Activated CD4-positive, alpha-beta memory T cell treated with anti-CD3 and anti-CD28 coated beads, Interleukin-2, amount 10 ng/mL, durations not matched to agents 7 days and 5 days (primary cell): ENCODE data around the gene TMEM176B. TPM values are rescaled to one million over a fixed set of nuclear protein-coding genes. Genes with fewer than 3 reads are reported as not detected.

Experiments
- CTCF ChIA-PET: fragments of 350-600 bp; sonication (Branson Sonifier 250); formaldehyde crosslinking; loops from one replicate; lab custom pipeline; 2021; ENCODE audit warnings: antibody characterized with exemption, inconsistent platforms; lab: Charles Lee
- POLR2A ChIA-PET: fragments of 350-600 bp; sonication (Branson Sonifier 250); formaldehyde crosslinking; loops from one replicate; lab custom pipeline; 2021; ENCODE audit warnings: antibody characterized with exemption; lab: Charles Lee
- DNase-seq: peaks from one replicate; pipeline ENCODE4 v3.0.0-alpha.2; 2020
- H3K27ac Mint-ChIP-seq: one replicate; pipeline ENCODE4 v1.8.0; 2021; ENCODE audit warnings: mild to moderate bottlenecking, mixed read lengths
- H3K27me3 Mint-ChIP-seq: one replicate; pipeline ENCODE4 v1.8.0; 2021; ENCODE audit warnings: mixed read lengths
- H3K36me3 Mint-ChIP-seq: one replicate; pipeline ENCODE4 v1.8.0; 2021; ENCODE audit warnings: low read depth, mixed read lengths
- H3K4me1 Mint-ChIP-seq: one replicate; pipeline ENCODE4 v1.8.0; 2021; ENCODE audit warnings: mixed read lengths
- H3K4me3 Mint-ChIP-seq: one replicate; pipeline ENCODE4 v1.8.0; 2021; ENCODE audit warnings: mild to moderate bottlenecking, mixed read lengths
- H3K9me3 Mint-ChIP-seq: one replicate; pipeline ENCODE4 v1.8.0; 2021; ENCODE audit warnings: mixed read lengths
- total RNA-seq, 2 experiments: library from RNA; stranded (reverse); gene quantifications; one replicate each; pipeline ENCODE4 v1.2.3, GENCODE V29; 2021

The TMEM176B gene
- total RNA-seq, 2 experiments from 2014 or later, result not detected

- H3K9me3 Mint-ChIP-seq, result no peaks in the 10 kb centered on the region
- POLR2A ChIA-PET, result no interaction called here
- no peak overlapping the region for H3K4me3 Mint-ChIP-seq
- no peak for DNase-seq
- no peaks in the 10 kb centered on the region for H3K4me1 Mint-ChIP-seq
- CTCF ChIA-PET, result no interaction called here
- no peak overlapping the region for H3K27ac Mint-ChIP-seq
- H3K27me3 Mint-ChIP-seq, result peaks cover 54% of the 10 kb centered on the region
- no peaks in the 10 kb centered on the region for H3K36me3 Mint-ChIP-seq
Observed at GRCh38 chr7:150831851-150832250, 31.7 kb upstream of the TMEM176B start.

DNA sequence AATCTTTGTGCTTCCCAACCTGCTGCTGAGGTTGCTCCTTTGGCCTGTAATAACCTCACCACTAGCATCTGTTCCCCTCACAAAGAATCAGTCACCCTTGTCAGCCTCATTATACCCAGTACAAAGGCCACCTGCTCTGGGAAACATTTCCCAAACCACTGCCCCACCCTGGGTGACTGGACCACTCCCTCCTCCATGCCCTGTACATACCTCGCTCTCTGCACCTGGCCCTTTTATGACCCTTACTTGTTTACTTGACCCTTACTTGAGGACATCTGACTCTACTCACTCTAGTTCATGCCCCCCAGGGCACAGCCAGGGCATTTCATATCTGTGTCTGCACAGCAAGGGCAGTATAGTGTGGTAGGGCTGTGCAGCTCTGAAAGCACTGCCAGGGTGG, 30.8 kb upstream of the TMEM176B start:
- DNase-seq, result no peak
- CTCF ChIA-PET, result no interaction called here
- Mint-ChIP-seq H3K9me3 (no peaks in the 10 kb centered on the region), H3K4me1 (no peaks in the 10 kb centered on the region), H3K27me3 (peaks cover 59% of the 10 kb centered on the region), H3K27ac (no peak overlapping the region), H3K36me3 (no peaks in the 10 kb centered on the region), H3K4me3 (no peak overlapping the region)
- POLR2A ChIA-PET, result no interaction called here

DNA sequence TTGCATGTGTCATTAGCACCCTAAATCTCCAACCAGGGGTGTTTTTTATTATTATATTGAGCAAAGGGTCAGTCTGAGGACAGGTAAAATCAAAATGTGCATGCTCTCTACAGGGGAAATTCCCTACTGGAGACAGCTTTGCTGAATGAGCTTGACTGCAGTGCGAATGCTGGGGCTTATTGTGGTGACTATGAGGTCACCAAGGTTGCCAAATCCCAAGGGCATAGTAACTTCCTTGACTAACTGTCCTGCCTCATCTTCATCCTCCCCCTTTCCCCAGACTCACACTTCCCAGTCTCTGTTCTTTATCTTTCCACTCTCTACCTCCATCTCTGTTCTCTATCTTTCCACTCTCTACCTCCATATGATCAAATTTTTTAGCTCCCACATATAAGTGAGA, 29.3 kb upstream of the TMEM176B start:
- no peaks in the 10 kb centered on the region for H3K9me3 Mint-ChIP-seq
- no peak overlapping the region for H3K4me3 Mint-ChIP-seq
- H3K4me1 Mint-ChIP-seq, result no peaks in the 10 kb centered on the region
- peaks cover 57% of the 10 kb centered on the region for H3K27me3 Mint-ChIP-seq
- ChIA-PET CTCF (interaction anchor here (1.1 kb wide), 1 partner anchor 48 kb away, joined by 3 read pairs; no protein-coding TSS in a partner anchor), POLR2A (no interaction called here)
- H3K36me3 Mint-ChIP-seq, result no peaks in the 10 kb centered on the region
- H3K27ac Mint-ChIP-seq, result no peak overlapping the region
- DNase-seq, result no peak

DNA sequence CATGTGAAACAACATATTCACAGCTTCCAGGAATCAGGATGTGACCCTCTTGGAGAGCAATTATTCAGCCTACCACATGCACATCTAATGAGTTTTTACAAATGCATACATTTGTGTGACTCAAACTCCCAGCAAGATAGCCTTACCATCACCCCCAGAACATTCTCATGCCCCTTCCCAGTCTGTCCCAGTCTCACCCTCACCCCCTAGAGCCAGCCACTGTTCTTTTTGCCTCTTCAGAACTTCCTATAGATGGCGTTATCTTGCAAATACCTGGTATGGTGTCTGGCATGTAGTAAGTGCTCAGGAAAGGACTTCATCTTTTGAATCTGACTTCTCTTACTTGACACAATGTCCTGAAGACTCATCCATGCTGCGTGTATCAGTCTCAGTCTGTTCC, 28.2 kb upstream of the TMEM176B start:
- Mint-ChIP-seq H3K4me1 (no peaks in the 10 kb centered on the region), H3K4me3 (no peak overlapping the region), H3K36me3 (no peaks in the 10 kb centered on the region), H3K9me3 (no peaks in the 10 kb centered on the region), H3K27me3 (peaks cover 49% of the 10 kb centered on the region), H3K27ac (no peak overlapping the region)
- ChIA-PET CTCF (no interaction called here), POLR2A (no interaction called here)
- no peak for DNase-seq

DNA sequence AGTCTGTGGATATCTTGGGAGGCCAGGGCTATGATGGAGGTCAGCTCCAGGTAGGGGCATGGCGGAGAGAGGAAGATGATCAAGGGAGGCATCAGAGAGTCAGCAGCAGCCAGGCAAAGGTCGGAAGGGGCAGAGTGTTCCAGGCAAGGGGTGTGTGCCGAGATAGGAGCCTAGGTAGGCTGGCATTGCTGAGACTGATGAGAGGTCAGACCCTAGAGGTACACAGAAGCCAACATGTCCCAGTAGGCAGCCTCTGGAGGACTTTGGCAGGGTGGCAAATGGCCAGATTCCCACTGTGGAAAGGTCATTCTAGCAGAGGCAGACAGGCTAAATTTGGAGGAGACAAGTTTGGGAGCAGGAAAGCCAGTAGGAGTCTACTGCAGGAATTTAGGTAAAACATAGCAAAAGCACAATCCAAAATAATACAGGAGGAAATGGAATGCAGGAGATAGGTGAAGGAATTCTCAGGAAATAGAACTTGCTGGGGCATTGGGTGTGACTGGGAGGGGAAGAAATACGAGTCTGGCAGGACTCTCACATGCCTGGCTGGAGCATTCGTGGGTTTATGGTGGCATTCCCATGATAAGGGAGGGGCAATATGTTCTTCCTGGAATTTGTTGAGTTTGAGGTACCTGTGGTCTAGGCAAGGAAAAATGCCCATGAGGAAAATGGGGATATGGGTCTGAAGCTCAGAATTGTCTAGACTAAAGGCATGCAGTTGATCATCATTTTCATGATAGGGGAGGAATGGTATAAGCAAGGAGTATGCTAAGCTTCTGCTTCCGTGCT, 26.1 kb upstream of the TMEM176B start:
- H3K36me3 Mint-ChIP-seq, result no peaks in the 10 kb centered on the region
- H3K4me1 Mint-ChIP-seq, result no peaks in the 10 kb centered on the region
- no peaks in the 10 kb centered on the region for H3K9me3 Mint-ChIP-seq
- no peak overlapping the region for H3K4me3 Mint-ChIP-seq
- no peak for DNase-seq
- POLR2A ChIA-PET, result no interaction called here
- CTCF ChIA-PET, result no interaction called here
- no peak overlapping the region for H3K27ac Mint-ChIP-seq
- H3K27me3 Mint-ChIP-seq, result peaks cover 52% of the 10 kb centered on the region

DNA sequence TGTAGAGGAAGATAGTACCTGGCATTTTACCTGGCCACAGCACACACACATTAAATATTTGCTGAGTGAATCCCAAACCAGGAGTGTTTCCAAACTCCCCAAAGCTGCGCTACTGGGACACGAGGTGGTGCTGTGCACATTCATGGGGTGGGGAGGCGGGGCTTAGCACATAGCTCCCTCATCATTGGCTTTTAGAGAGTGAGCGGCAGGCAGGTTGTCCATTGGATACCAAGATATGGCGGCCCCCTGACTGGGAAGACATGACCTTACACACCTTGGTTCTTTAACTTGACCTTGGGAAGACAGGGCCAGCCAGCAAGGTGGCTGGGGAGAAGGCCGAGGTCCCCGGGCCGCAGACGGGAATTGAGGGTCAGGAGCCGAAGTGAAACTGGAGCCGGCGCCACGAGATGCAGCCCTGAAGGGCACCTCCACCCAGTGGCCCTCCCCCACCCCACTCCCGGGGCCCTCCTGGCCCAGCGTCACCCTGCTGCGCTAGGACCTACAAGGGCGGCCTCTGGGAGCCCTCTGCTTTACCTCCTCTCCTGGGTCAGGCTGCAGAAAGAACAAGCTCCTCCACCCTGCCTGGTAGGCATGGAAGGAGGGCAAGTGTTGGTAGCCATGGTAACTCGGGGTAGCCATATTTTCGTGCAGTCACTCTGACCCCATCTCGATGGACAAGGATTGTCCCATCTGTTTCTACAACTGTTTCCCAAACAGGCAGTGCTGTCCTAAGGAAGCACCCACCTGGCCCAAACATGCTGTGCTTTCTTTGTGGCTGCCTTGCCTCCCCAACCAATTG, 24.4 kb upstream of the TMEM176B start:
- peaks cover 49% of the 10 kb centered on the region for H3K27me3 Mint-ChIP-seq
- CTCF ChIA-PET, result interaction anchor here (0.8 kb wide), 1 partner anchor 52 kb away, joined by 3 read pairs; no protein-coding TSS in a partner anchor
- DNase-seq, result no peak
- H3K27ac Mint-ChIP-seq, result no peak overlapping the region
- H3K36me3 Mint-ChIP-seq, result no peaks in the 10 kb centered on the region
- POLR2A ChIA-PET, result no interaction called here
- H3K9me3 Mint-ChIP-seq, result no peaks in the 10 kb centered on the region
- no peaks in the 10 kb centered on the region for H3K4me1 Mint-ChIP-seq
- H3K4me3 Mint-ChIP-seq, result no peak overlapping the region

DNA sequence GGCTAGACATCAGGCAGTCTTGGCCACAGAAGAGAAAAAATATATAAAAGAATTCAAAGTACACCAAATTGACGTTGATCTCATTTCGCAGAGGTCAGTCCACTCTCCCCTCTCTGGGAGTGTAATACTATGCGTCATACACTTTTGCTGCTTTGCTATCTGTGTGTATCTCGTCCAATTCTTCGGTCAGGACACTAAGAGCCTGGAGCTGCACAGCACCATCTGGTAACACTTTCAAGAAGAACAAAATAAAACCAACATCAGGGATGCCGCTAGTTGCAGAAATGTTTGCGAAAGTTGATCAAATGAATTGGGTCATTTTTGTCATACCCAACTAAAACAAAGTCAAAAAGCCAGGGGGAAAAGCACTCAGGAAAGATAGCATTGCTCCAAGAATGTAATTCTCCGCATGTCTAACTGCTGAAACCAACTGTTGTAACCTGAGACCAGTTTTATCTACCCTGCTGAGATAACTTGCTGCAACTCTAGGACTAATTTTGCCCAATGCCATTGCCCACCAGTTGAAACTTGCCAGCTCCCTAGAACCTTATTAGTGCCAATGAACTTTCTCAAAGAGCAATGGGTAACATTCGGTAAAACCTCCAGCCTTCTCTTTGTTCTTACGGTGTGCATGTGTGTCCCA, 23.4 kb upstream of the TMEM176B start:
- Mint-ChIP-seq H3K27me3 (peaks cover 48% of the 10 kb centered on the region), H3K36me3 (no peaks in the 10 kb centered on the region), H3K4me3 (no peak overlapping the region), H3K27ac (no peak overlapping the region), H3K9me3 (no peaks in the 10 kb centered on the region), H3K4me1 (no peaks in the 10 kb centered on the region)
- no peak for DNase-seq
- ChIA-PET POLR2A (no interaction called here), CTCF (no interaction called here)

DNA sequence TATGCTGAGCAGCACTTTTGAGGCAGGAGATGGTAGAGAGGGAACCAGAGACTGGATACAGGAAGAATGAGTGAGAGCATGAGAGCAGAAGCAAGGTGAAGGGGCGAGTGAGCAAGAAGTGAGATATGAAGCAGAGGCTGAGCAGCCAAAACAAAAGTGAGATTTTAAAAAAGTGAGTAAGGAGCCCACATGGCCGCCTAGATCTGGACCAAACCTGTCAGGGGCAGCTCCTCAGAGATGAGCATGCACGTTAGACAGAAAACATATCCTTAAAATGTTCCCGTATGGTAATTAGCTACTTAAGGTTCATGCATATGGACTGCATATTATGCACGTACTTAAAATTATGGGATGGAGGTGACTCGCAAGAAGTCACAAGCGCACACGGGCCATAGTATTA, 22.9 kb upstream of the TMEM176B start:
- H3K4me1 Mint-ChIP-seq, result no peaks in the 10 kb centered on the region
- H3K27ac Mint-ChIP-seq, result no peak overlapping the region
- no peak overlapping the region for H3K4me3 Mint-ChIP-seq
- CTCF ChIA-PET, result no interaction called here
- no peaks in the 10 kb centered on the region for H3K9me3 Mint-ChIP-seq
- POLR2A ChIA-PET, result no interaction called here
- peaks cover 48% of the 10 kb centered on the region for H3K27me3 Mint-ChIP-seq
- no peak for DNase-seq
- H3K36me3 Mint-ChIP-seq, result no peaks in the 10 kb centered on the region

DNA sequence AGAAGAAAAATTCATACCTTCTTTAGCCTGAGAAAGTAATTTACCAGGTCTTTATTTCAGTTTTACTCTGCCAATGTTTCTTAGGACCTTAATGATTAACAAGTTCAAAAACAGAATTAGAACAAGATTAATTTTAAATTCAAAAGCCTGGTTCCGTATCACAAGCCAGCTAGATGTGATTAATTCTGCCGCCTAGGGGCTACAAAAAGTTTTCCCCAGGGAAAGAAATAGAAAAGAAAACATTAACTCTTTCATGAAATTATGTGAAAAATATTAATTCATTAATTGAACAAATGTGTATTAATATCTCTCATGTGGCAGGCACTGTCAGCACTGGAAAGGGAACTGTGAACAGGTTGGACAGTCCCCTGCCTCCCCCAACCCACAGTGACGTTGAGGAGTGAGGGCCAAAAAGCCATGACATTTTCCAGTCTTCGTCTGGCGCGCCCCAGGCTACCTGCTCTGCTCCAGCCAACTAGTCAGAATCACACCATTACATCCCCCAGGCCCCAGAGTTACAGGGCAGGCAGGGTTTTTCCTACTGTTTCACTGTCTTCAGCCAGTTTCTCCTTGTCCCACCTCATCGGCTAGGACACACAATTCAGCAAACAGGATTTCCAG, 20.5 kb upstream of the TMEM176B start:
- DNase-seq, result no peak
- H3K4me3 Mint-ChIP-seq, result no peak overlapping the region
- CTCF ChIA-PET, result no interaction called here
- H3K36me3 Mint-ChIP-seq, result peaks cover 4% of the 10 kb centered on the region
- H3K27me3 Mint-ChIP-seq, result peaks cover 46% of the 10 kb centered on the region
- no peaks in the 10 kb centered on the region for H3K4me1 Mint-ChIP-seq
- peaks cover 2% of the 10 kb centered on the region for H3K9me3 Mint-ChIP-seq
- H3K27ac Mint-ChIP-seq, result no peak overlapping the region
- POLR2A ChIA-PET, result no interaction called here

DNA sequence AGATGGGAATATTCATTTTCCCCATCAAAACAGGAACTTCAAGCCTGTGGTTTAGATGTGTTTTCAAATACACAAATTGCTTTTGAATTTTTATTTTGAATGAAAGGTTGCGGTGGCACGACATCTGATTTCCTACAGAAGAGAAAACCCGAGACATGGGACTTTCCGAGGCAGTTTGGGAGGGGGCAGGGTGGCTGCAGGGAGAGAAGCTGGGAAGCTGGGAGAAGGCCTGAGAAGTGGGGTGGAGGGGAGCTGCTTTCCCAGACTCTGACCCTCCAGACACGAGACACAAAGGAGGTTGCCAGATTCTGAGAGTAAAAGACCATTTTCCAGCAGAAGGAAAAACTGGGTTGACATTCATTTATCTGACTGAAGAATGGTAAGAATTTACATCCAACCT, 20.0 kb upstream of the TMEM176B start:
- ChIA-PET POLR2A (no interaction called here), CTCF (no interaction called here)
- H3K4me1 Mint-ChIP-seq, result no peaks in the 10 kb centered on the region
- no peak overlapping the region for H3K4me3 Mint-ChIP-seq
- no peak for DNase-seq
- peaks cover 46% of the 10 kb centered on the region for H3K27me3 Mint-ChIP-seq
- H3K9me3 Mint-ChIP-seq, result peaks cover 4% of the 10 kb centered on the region
- H3K36me3 Mint-ChIP-seq, result peaks cover 4% of the 10 kb centered on the region
- no peak overlapping the region for H3K27ac Mint-ChIP-seq

- H3K27me3 Mint-ChIP-seq, result peaks cover 46% of the 10 kb centered on the region
- CTCF ChIA-PET, result no interaction called here
- POLR2A ChIA-PET, result no interaction called here
- peaks cover 4% of the 10 kb centered on the region for H3K9me3 Mint-ChIP-seq
- H3K4me3 Mint-ChIP-seq, result no peak overlapping the region
- no peak for DNase-seq
- H3K27ac Mint-ChIP-seq, result no peak overlapping the region
- H3K36me3 Mint-ChIP-seq, result peaks cover 4% of the 10 kb centered on the region
- H3K4me1 Mint-ChIP-seq, result no peaks in the 10 kb centered on the region
Observed at GRCh38 chr7:150818971-150819370, 18.8 kb upstream of the TMEM176B start.

DNA sequence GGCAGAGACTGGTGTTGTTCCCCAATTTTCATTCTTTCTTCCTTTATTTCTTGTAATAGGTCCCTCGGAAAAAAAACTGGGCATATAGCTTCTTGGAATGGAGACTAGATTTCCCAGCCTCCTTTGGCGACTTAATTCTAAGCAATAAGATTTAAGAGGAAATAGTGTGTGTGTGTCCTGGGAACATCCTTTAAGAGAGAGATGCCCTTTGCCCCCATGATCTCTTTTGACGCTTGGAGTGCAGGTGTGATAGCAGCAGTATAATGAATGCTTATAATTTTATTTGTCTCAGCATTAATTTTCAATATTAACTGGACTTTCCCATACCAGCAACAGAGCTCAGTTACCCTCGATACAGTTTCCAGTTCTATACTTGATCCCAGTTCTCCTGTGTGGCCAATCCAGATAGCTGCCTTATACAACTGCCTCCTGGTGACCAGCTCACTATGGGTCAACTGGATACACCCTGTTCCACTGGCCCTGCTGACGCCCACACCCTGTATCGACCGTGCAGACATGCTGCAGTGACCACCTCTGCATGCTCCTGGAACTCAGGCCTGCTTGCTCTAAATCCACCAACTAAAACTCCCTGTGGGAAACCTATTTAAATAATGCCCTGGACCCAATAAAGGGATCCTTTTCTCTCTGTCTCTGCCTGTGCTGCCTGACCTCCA, 14.3 kb upstream of the TMEM176B start:
- no peaks in the 10 kb centered on the region for H3K4me1 Mint-ChIP-seq
- H3K9me3 Mint-ChIP-seq, result peaks cover 4% of the 10 kb centered on the region
- H3K27ac Mint-ChIP-seq, result no peak overlapping the region
- peaks cover 4% of the 10 kb centered on the region for H3K36me3 Mint-ChIP-seq
- no peak overlapping the region for H3K4me3 Mint-ChIP-seq
- CTCF ChIA-PET, result no interaction called here
- DNase-seq, result no peak
- peaks cover 53% of the 10 kb centered on the region for H3K27me3 Mint-ChIP-seq
- POLR2A ChIA-PET, result interaction anchor here (0.7 kb wide), 1 partner anchor 146 kb away, joined by 3 read pairs; no protein-coding TSS in a partner anchor
